Stomach (tissue), 9 donors: ENCODE data around the gene ZNF644. TPM values are rescaled to one million over a fixed set of nuclear protein-coding genes. Genes with fewer than 3 reads are reported as not detected.

ENCODE experiments used
- DNase-seq, 2 donors: peaks; one replicate each; pipeline versions ENCODE4 v3.0.0 to v3.0.0-alpha.2; 2013 to 2019
- H3K27ac ChIP-seq, 5 donors: fragments of 200-600 bp in 4 of 5; sonication (generic) in 4 of 5; one replicate each; pipeline ENCODE4 v1.5.1; 2013 to 2019; ENCODE audit warnings: mild to moderate bottlenecking in 1 of 5, moderate library complexity in 1 of 5
- H3K27me3 ChIP-seq, 3 donors: fragments of 200-600 bp; sonication (generic); one replicate each; pipeline ENCODE4 v1.5.1; 2017 to 2019; ENCODE audit warnings: mixed run types in 1 of 3
- H3K36me3 ChIP-seq, 4 donors: fragments of 200-600 bp; sonication (generic); 1 replicate in 3 of 4; 2 replicates in 1 of 4; pipeline ENCODE4 v1.5.1; 2016 to 2019
- H3K4me1 ChIP-seq, 4 donors: fragments of 200-600 bp; sonication (generic); one replicate each; pipeline ENCODE4 v1.5.1; 2016 to 2019
- H3K4me3 ChIP-seq, 4 donors: fragments of 200-600 bp; sonication (generic) in 3 of 4; one replicate each; pipeline ENCODE4 v1.5.1; 2016 to 2019; ENCODE audit warnings: mild to moderate bottlenecking in 1 of 4
- H3K9me3 ChIP-seq, 4 donors: fragments of 200-600 bp; sonication (generic); one replicate each; pipeline ENCODE4 v1.5.1; 2016 to 2019
- CTCF ChIP-seq, 7 experiments: fragments of 450-650 bp in 4 of 7; fragments of 200-600 bp in 3 of 7; sonication (generic) in 3 of 7; IDR thresholded peaks; one replicate each; pipeline ENCODE4 v1.5.1; 2016 to 2019; ENCODE audit warnings: antibody characterized with exemption in 7 of 7, control low read depth in 2 of 7, mild to moderate bottlenecking in 1 of 7
- EP300 ChIP-seq: sonication (generic); formaldehyde crosslinking; IDR thresholded peaks from one replicate; pipeline ENCODE4 v1.6.1; 2017; ENCODE audit warnings: antibody characterized with exemption
- POLR2A ChIP-seq, 4 donors: fragments of 450-650 bp; IDR thresholded peaks; one replicate each; pipeline ENCODE4 v1.6.1; 2016; ENCODE audit warnings: antibody characterized with exemption in 4 of 4, control low read depth in 2 of 4, mild to moderate bottlenecking in 1 of 4, moderate library complexity in 1 of 4
- POLR2AphosphoS5 ChIP-seq, 3 donors: sonication (generic); formaldehyde crosslinking; IDR thresholded peaks; one replicate each; pipeline ENCODE4 v1.6.1; 2016; ENCODE audit warnings: antibody characterized with exemption in 3 of 3
- WGBS, 5 donors: extraction: QIAGEN DNeasy Blood & Tissue Kit in 3 of 5; methylation state at CpG; one replicate each; pipeline versions ENCODE4 v1.1.5 to v1.1.7; 2013 to 2018; 5-methylcytosine and 5-hydroxymethylcytosine counted together
- intact Hi-C: fragments of 100-400 bp; cut with DNase I; formaldehyde crosslinking; loops from one replicate; pipeline ENCODE4 v1.15.1; 2023; ENCODE audit warnings: low total_unique reads
- polyA plus RNA-seq, 3 donors: library from polyadenylated mRNA; stranded (reverse); fragments of 200-250 nt; gene quantifications; one replicate each; pipeline ENCODE4 v1.2.3, GENCODE V29; 2013
- total RNA-seq, 5 donors: library from RNA; depleted of rRNA; stranded (reverse); fragments of >200 nt; gene quantifications; one replicate each; pipeline versions ENCODE4 v1.1.0 to v1.2.3, GENCODE V29; 2014 to 2016
- donor health status: healthy with polysubstance abuse.
- donor health status: Bipolar disorder and iron deficiency.
- donor health status: healthy.

Gene ZNF644
- total and polyA plus RNA-seq, 8 donors: 13.2 to 134 (median 43.5) TPM

DNA sequence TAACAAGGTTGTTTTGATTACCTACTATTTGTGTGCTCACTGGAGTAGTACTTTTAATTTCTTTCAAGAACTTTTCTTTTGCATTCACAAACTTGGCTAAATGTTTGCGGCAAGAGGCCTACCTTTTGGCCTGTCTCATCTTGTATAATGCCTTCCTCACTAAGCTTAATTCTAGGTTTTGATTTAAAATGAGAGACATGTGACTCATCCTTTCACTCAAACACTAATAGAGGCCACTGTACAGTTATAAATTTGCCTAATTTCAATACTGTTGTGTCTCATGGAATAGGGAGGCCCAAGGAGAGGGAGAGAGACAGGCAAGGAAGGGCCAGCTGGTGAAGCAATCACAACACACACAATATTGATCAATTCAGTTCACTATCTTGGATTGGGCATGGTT is 66.1 kb downstream of the ZNF644 start:
- Histone ChIP-seq H3K4me3 (no peak overlapping the region), H3K4me1 (peaks cover 0 to 11% (median 4%) of the 10 kb centered on the region in 4 donors), H3K36me3 (peaks cover 0 to 12% (median 4%) of the 10 kb centered on the region in 4 donors), H3K27me3 (no peaks in the 10 kb centered on the region), H3K27ac (no peak overlapping the region), H3K9me3 (no peaks in the 10 kb centered on the region)
- intact Hi-C loops: no loop called here
- WGBS, 5 donors: 90 to 100% (median 96%) methylated on average over 1 of the region's 1 CpG
- no peak for TF ChIP-seq POLR2A (IDR thresholded peaks at IDR 0.05)
- TF ChIP-seq EP300: no peak
- TF ChIP-seq CTCF (IDR thresholded peaks at IDR 0.05): no peak
- no peak for TF ChIP-seq POLR2AphosphoS5 (IDR thresholded peaks at IDR 0.05)
- DNase-seq: no peak

DNA sequence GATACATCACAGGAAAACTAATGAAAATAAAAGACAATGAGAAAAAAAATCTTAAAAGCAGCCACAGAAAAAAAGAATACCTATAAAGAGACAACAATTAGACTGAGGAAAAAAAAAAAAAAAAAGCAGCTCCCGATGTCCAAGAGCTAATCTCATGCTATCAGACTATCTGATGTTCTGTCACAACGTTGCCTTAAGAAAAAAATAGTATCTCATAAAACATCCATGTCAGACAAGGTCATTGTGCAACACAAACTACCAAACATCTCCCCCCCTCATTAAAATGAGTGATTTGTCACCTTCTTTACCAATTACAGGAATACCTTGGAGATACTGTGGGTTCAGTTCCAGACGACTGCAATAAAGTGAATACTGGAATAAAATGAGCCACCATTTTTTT is 68.9 kb downstream of the ZNF644 start:
- peaks cover 0 to 9% (median 3%) of the 10 kb centered on the region in 4 donors for H3K36me3 ChIP-seq
- no peaks in the 10 kb centered on the region for H3K27me3 ChIP-seq
- WGBS, 5 donors: 78 to 90% (median 84%) methylated on average over 3 of the region's 3 CpGs
- TF ChIP-seq EP300 (no peak), POLR2AphosphoS5 (IDR thresholded peaks at IDR 0.05) (no peak), CTCF (IDR thresholded peaks at IDR 0.05) (no peak), POLR2A (IDR thresholded peaks at IDR 0.05) (no peak)
- no peaks in the 10 kb centered on the region for H3K9me3 ChIP-seq
- H3K27ac ChIP-seq: no peak overlapping the region
- H3K4me3 ChIP-seq: no peak overlapping the region
- DNase-seq: no peak
- H3K4me1 ChIP-seq: peaks cover 0 to 11% (median 0%) of the 10 kb centered on the region in 4 donors
- intact Hi-C loops: no loop called here

DNA sequence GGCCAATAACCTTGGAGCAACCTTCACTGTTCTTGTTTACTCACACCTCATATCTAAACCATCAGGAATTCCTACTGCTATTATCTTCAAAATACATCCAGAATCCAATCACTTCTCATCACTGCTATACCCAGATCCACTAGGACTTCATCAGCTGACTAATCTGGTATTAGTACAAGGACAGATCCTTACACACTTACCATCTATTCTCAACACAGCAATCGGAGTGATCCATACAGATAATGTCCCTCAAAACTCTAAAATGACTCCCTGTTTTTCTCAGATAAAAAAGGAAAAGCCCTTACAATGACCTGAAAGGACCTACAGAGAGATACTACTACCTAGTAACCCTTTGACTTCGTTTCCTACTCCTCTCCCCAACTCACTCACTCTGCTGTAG is 70.8 kb downstream of the ZNF644 start:
- no peaks in the 10 kb centered on the region for H3K27me3 ChIP-seq
- DNase-seq: no peak
- intact Hi-C loops: no loop called here
- H3K36me3 ChIP-seq: peaks cover 0 to 9% (median 3%) of the 10 kb centered on the region in 4 donors
- TF ChIP-seq EP300 (no peak), POLR2AphosphoS5 (IDR thresholded peaks at IDR 0.05) (no peak), POLR2A (IDR thresholded peaks at IDR 0.05) (no peak), CTCF (IDR thresholded peaks at IDR 0.05) (no peak)
- WGBS, 5 donors: 59 to 86% (median 82%) methylated on average over 2 of the region's 2 CpGs
- peaks cover 0 to 22% (median 0%) of the 10 kb centered on the region in 4 donors for H3K4me1 ChIP-seq
- H3K4me3 ChIP-seq: no peak overlapping the region
- H3K27ac ChIP-seq: no peak overlapping the region
- H3K9me3 ChIP-seq: no peaks in the 10 kb centered on the region

DNA sequence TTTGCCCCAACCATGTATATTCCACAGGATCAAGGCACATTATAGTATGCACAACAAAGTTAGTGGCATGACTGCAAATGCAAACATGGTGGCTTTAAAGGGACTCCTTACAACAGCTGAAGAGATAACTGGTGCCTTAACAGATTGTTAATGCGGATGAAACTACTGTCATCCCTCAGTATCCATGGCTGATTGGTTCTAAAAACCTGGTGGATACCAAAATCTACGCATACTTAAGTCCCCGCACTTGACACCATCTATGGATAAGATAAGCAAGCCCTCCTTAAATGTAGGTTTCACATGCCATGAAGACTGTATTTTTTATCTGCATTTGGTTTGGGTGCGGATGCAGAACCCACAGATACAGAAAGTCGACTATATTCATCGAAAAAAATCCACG is 73.5 kb downstream of the ZNF644 start:
- H3K36me3 ChIP-seq: peaks cover 0 to 6% (median under 1%) of the 10 kb centered on the region in 4 donors
- intact Hi-C loops: no loop called here
- TF ChIP-seq EP300: no peak
- TF ChIP-seq CTCF (IDR thresholded peaks at IDR 0.05): no peak
- no peak for TF ChIP-seq POLR2A (IDR thresholded peaks at IDR 0.05)
- no peak for TF ChIP-seq POLR2AphosphoS5 (IDR thresholded peaks at IDR 0.05)

More for the DNA sequence above, 73.5 kb downstream of the ZNF644 start:
- no peak overlapping the region for H3K4me3 ChIP-seq
- H3K9me3 ChIP-seq: no peaks in the 10 kb centered on the region
- WGBS, 5 donors: 82 to 98% (median 98%) methylated on average over 7 of the region's 7 CpGs
- H3K27ac ChIP-seq: no peak overlapping the region
- no peaks in the 10 kb centered on the region for H3K27me3 ChIP-seq
- H3K4me1 ChIP-seq: peaks cover 0 to 22% (median 0%) of the 10 kb centered on the region in 4 donors
- no peak for DNase-seq
